GM15510 (cell line): Measurements from ENCODE around the gene ECM2.

Experiments
- POLR2A ChIP-seq: IDR thresholded peaks from 3 replicates; pipeline ENCODE4 v1.6.1; 2011; ENCODE audit warnings: borderline replicate concordance; ENCODE audit not compliant: insufficient read length; ENCODE audit errors: extremely low read depth

Gene ECM2

GRCh38 chr9:92535940-92536850 is at the start of gene ECM2:
ECM2 (minus strand) TSS chr9:92535990; CDS start chr9:92522866, 13,124 bp downstream.
- TF ChIP-seq POLR2A = no peak

GRCh38 chr9:92576175-92576574 is 40.4 kb upstream of the ECM2 start:
- no peak for TF ChIP-seq POLR2A

- TF ChIP-seq POLR2A = no peak
These were observed 29.2 kb upstream of the ECM2 start for GRCh38 chr9:92564982-92565381.

GRCh38 chr9:92564504-92564903 is 28.7 kb upstream of the ECM2 start:
- no peak for TF ChIP-seq POLR2A

- no peak for TF ChIP-seq POLR2A
These were observed 27.6 kb upstream of the ECM2 start for GRCh38 chr9:92563116-92564100.

DNA sequence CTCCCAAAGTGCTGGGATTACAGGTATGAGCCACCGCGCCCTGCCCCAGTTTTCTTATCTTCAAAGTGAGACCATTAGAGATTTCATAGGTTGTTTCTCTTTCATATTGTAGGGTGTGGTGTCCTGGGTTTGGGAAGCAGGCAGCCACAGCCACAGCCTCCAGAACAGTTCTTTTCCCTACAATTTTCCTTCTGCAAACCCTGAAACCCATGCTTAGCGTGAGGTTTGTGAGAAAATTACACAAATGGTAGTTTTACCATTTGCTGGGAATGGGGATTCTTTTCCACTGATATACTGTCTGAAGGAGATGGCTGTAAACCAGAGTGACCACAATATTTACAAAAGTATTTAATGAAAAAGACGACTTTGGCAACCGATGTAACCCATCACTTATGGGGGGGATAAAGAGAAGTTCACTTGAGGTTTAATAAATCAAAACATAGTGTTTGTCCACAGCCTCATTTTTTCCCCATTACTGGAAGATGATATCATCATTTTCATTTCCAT is 26.7 kb upstream of the ECM2 start:
- TF ChIP-seq POLR2A = no peak

DNA sequence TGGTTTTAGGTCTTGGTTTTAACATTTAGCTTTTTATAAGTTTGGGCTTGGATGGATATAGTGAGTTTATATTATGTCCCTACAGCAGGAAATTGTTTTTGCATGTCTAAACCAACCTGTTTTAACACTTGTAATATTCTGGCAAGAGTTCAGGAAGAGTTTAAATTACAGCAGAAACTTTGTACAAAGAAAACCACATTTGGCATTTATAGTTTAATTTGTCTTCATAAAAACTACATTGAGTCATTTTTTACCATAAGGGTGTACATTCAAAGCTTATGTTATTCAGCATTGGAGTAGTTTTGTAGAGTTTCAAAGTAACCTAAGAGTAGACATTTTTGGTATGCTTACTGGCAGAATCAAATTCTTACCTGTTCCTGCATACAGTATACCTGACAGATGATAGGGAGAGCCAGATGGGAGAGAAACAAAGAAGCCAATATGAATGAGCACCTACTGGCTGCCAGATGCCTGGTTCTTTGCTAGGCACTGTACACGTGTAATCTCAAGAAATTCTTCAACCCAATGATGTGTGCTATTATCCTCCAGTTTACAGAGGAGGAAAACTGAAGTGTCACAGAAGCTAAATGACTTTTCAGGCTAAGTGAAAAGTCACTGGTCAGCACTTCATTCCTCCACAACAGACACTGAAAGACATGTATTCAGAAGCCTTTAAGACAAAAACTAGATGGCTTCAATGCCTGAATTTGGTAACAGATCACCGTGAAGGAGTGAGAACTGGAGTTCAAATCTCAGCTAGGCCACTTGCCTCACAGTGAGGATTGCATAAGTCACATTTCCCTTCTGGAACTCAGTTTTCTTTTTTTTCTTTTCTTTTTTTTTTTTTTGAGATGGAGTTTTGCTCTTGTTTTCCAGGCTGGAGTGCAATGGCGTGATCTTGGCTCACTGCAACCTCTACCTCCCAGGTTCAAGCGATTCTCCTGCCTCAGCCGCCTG is 25.9 kb upstream of the ECM2 start:
- TF ChIP-seq POLR2A = no peak

DNA sequence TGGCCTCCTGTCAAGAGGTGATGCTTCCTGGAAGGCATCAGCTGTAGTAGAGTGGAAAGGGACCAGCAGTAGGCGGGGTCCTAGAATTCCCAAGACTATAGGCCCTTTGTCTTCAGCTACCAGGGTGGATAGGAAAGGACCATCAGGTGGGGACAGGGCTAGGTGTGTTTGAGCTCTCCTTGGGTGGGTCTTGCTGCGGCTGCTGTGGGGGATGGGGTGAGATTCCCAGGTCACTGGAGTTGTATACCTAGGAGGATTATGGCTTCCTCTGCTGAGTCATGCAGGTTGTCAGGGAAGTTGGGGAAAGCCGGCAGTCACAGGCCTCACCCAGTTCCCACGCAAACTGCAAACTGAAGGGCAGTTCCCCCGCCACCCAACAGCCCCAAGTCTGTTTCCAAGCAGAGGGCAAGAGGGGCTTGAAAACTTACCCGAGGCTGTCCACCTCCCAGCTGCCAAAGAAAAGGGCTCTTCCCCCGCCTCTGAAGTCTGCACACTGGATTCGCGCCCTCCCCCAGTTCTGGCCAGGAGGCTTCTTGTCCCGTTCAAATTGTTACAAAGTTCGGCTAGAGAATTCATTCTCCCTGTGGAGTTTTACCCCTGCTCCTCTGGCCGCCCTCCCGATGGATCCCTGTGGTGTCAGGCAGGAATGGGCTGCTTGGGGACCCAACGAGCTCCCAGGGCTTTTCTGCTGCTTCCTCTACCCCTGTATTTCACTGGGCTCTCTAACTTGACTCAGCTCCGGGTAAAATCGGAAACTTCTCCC is 23.0 kb upstream of the ECM2 start:
- no peak for TF ChIP-seq POLR2A

DNA sequence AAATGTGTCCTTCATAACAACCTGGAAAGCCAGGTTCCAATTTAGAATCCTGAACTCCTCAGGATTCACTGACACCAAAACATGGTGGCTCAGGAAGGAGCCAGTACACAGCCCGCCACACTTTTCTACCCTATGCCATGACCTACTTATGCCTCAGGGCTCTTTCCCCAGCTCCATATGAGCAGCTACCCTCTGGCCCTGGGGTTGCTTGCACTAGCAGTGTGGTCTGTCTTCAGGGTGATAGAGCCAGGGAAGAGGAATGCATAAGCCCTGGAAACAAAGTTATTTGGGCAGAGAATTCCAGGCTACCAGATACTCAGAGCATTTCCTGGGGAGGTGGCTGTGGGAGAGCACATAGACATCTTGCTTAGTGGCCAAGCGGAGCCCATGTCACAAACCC is 15.0 kb upstream of the ECM2 start:
- no peak for TF ChIP-seq POLR2A

- no peak for TF ChIP-seq POLR2A
These were observed 11.6 kb upstream of the ECM2 start for GRCh38 chr9:92547356-92547755.

DNA sequence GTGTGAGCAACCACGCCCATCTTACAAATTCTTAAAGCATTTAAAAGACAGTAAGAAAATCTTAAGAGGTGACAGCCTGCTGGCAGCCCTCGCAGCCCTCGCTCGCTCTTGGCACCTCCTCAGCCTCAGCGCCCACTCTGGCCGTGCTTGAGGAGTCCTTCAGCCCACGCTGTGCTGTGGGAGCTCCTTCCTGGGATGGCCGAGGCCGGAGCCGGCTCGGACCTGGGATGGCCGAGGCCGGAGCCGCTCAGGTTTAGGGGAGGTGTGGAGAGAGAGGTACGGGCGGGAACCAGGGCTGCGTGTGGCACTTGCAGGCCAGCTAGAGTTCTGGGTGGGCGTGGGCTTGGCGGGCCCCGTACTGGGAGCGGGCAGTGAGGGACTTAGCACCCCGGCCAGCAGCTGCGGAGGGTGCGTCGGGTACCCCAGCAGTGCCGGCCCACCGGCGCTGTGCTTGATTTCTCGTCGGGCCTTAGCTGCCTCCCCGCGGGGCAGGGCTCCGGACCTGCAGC is 9.3 kb upstream of the ECM2 start:
- TF ChIP-seq POLR2A = no peak

GRCh38 chr9:92543972-92544371 is 8.2 kb upstream of the ECM2 start:
- TF ChIP-seq POLR2A = no peak

DNA sequence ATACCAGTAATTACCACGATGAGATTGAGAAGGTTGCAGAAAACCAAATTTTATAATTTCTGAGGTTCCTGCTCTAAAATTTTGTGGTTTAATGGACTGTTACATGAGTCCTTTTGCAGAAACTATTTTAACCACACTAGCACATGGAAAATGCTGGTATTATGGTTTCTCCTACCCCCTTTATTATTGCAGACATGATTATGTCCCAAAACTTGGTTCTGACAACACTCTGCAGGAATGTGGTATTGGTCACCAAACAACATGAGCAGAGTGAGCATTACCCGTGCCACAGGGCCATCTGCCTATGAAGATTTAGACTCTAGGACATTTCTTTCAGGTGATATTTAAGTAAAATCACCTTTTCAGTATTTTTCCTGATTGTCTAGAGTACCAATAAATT is 2.8 kb upstream of the ECM2 start:
- TF ChIP-seq POLR2A = no peak
